GM19193 (cell line): Measurements from ENCODE around the gene TUBGCP5.

Experiments
- POLR2A ChIP-seq: IDR thresholded peaks from 4 replicates; pipeline ENCODE4 v1.6.1; 2011; ENCODE audit not compliant: insufficient read depth, insufficient read length; ENCODE audit errors: extremely low read depth

The TUBGCP5 gene

GRCh38 chr15:22980189-22981050 lies 58.9 kb downstream of the TUBGCP5 start, which contains the start of gene CYFIP1:
Gene CYFIP1 (minus strand): TSS chr15:22980368. CDS start chr15:22947285, 33,083 bp downstream.
- TF ChIP-seq POLR2A: peak; percentile 31

GRCh38 chr15:22979238-22980188 lies 59.9 kb downstream of the TUBGCP5 start:
- TF ChIP-seq POLR2A: no peak

- no peak for TF ChIP-seq POLR2A
Measured at GRCh38 chr15:22978691-22979237, 60.6 kb downstream of the TUBGCP5 start.

GRCh38 chr15:22974745-22975144 lies 64.6 kb downstream of the TUBGCP5 start:
- TF ChIP-seq POLR2A: no peak

- no peak for TF ChIP-seq POLR2A
Measured at GRCh38 chr15:22973987-22974386, 65.4 kb downstream of the TUBGCP5 start.

- no peak for TF ChIP-seq POLR2A
Measured at GRCh38 chr15:22973286-22973685, 66.1 kb downstream of the TUBGCP5 start.

GRCh38 chr15:22969489-22969888 lies 69.9 kb downstream of the TUBGCP5 start:
- no peak for TF ChIP-seq POLR2A

- TF ChIP-seq POLR2A: no peak
Measured at GRCh38 chr15:22968366-22968765, 71.0 kb downstream of the TUBGCP5 start.

GRCh38 chr15:22967084-22967770 lies 72.1 kb downstream of the TUBGCP5 start:
- TF ChIP-seq POLR2A: no peak

GRCh38 chr15:22966321-22967083 lies 72.9 kb downstream of the TUBGCP5 start:
- TF ChIP-seq POLR2A: no peak

GRCh38 chr15:22963641-22964040 lies 75.7 kb downstream of the TUBGCP5 start:
- no peak for TF ChIP-seq POLR2A

- TF ChIP-seq POLR2A: no peak
Measured at GRCh38 chr15:22962611-22963010, 76.8 kb downstream of the TUBGCP5 start.

- no peak for TF ChIP-seq POLR2A
Measured at GRCh38 chr15:22961762-22962161, 77.6 kb downstream of the TUBGCP5 start.

- no peak for TF ChIP-seq POLR2A
Measured at GRCh38 chr15:22960556-22960955, 78.8 kb downstream of the TUBGCP5 start.
